Astrocyte of the spinal cord (primary cell): Measurements from ENCODE around the gene CAP2.

Experiments
- DNase-seq: peaks from one replicate; pipeline ENCODE4 v3.0.0; 2011; ENCODE audit warnings: low read depth, low spot score
- H3K4me3 ChIP-seq: 2 replicates; pipeline ENCODE4 v1.5.1; 2011; ENCODE audit warnings: low read depth, mild to moderate bottlenecking, low read length, moderate library complexity
- CTCF ChIP-seq: IDR thresholded peaks from 2 replicates; pipeline ENCODE4 v1.5.1; 2012; ENCODE audit warnings: low read depth, mild to moderate bottlenecking, low read length, inconsistent platforms
- in situ Hi-C: cut with HindIII; loops from 2 replicates; pipeline ENCODE4 v1.10.0; 2017; ENCODE audit warnings: low sequenced_read_pairs

CAP2 gene

DNA sequence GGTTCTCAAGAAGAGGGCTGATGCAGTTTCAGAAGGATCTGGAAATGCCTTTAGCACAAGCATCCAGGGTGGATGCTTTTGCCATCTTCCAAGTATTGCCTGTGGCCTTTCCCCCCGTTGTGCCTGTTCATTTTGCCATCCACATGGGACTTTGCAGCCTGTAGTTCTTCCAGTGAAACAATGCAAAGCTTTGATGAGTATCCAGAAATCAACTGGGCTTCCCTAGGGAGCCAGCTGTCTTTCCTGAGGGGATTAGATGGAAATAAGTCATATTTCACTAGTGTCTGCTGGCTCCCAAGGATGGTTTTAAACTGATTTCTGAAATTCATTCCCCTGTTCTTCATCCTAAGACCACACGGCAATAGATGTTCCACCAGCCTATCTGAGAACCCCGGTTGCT, 63.3 kb downstream of the CAP2 start:
- no peak for DNase-seq
- TF ChIP-seq CTCF = no peak
- in situ Hi-C loops = no loop called here
- no peak overlapping the region for H3K4me3 ChIP-seq

DNA sequence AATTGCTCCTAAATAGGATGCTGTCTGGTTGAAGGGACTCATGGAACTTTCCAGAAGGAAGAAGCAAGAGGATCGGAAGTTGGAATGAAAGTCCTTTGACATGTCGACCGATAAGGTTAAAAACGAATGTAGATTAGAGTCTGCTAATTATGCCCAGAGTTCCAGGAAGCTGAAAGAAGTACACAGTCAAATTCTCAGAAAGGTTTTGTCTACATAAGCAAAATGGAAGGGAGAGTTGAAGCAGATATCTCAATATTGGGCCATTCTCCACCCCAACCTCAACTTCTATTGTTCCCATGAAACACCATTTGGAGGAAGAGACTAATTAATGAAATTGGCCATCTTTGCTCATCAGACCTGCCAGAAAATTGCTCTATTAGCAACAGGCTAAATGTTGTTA, 64.0 kb downstream of the CAP2 start:
- in situ Hi-C loops = no loop called here

GRCh38 chr6:17457956-17458355, 64.6 kb downstream of the CAP2 start:
- H3K4me3 ChIP-seq = no peak overlapping the region
- no peak for DNase-seq
- no peak for TF ChIP-seq CTCF
- in situ Hi-C loops = no loop called here

More for the DNA sequence above, 64.0 kb downstream of the CAP2 start:
- TF ChIP-seq CTCF = no peak
- no peak overlapping the region for H3K4me3 ChIP-seq
- DNase-seq = no peak

DNA sequence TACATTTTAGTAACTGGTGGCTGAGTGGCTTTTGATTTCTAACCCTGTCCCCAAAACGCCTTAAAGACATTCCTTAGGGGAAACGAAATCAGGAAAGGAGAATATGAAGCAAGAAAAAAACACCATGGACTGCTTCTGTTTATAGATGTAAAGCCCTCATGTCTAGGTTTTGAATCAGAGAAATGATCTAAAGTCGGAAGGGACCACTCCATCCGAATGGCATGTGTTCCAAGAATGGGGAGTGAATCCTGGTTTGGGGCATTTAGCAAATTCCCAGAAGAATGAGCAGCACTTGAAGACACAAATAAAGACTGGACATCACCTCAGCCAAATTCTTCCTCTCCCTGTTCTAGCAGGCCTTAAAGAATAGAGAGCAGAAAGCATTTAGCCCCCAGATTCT, 65.6 kb downstream of the CAP2 start:
- no peak overlapping the region for H3K4me3 ChIP-seq
- DNase-seq = no peak
- in situ Hi-C loops = no loop called here
- TF ChIP-seq CTCF = no peak

DNA sequence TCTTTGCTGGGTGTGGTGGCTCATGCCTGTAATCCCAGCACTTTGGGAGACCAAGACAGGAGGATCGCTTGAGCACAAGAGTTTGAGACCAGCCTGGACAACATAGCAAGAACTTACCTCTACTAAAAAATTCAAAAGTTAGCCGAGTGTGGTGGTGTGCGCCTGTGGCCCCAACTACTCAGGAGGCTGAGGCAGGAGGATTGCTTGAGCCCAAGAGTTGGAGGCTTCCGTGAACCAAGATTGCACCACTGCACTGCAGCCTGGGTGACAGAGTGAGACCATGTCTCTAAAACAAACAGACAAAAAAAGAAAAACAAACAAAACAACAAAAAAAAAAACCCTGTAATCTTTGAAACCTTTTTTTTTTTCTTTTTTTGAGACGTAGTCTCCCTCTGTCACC, 67.5 kb downstream of the CAP2 start:
- TF ChIP-seq CTCF = no peak
- H3K4me3 ChIP-seq = no peak overlapping the region
- DNase-seq = no peak
- in situ Hi-C loops = no loop called here

GRCh38 chr6:17466147-17466546, 72.8 kb downstream of the CAP2 start:
- no peak for DNase-seq
- in situ Hi-C loops = no loop called here
- no peak for TF ChIP-seq CTCF
- no peak overlapping the region for H3K4me3 ChIP-seq

DNA sequence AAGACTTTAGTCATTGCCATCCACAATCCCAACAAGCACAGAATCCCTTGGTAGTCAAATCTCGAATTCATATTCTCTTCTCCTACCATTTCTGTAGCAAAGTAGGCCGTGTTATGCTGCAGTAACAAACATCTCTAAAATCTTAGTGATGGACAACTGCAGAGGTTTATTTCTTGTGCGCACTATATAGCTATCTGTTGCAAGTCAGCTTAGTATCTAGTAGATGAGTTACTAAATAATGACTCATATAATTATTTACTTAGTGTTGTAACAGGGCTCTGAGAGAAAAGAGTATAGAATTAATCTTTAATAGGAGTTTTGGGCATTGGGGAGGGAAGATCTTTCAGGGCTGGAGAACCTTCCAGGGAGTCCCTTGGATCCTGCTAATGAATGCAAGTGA, 73.3 kb downstream of the CAP2 start:
- no peak overlapping the region for H3K4me3 ChIP-seq
- in situ Hi-C loops = no loop called here
- no peak for TF ChIP-seq CTCF
- DNase-seq = no peak
